ENCODE measurements around the gene GPS2.

GPS2 gene

GRCh38 chr17:7280519-7281073 is 34.6 kb downstream of the GPS2 start:
- no peaks in the 10 kb centered on the region for H3K9me3 ChIP-seq (ENCODE audit: insufficient read depth, low read depth, low read length)
- peaks cover 13% of the 10 kb centered on the region for H3K27me3 ChIP-seq (ENCODE audit: insufficient read depth, low read length)
- under 1% methylated on average over 29 of the region's 29 CpGs for WGBS
- no peak overlapping the region for H3K27ac ChIP-seq (ENCODE audit: low read depth, low read length)
- H3K4me1 ChIP-seq (ENCODE audit: insufficient read depth, low read length): peaks cover 6% of the 10 kb centered on the region; the same call in 1 of the 2 replicates
- H3K36me3 ChIP-seq (ENCODE audit: insufficient read depth, low read length): 0 out of 2 replicates have a peak, but pooled peaks cover 3% of the 10 kb centered on the region
- peak overlapping the region; percentile 81 for H3K4me3 ChIP-seq (ENCODE audit: low read length)
- peak overlapping the region; percentile 47 for H3K9ac ChIP-seq (ENCODE audit: low read depth, low read length)

- Histone ChIP-seq H3K27ac (ENCODE audit: low read depth, low read length) (no peak overlapping the region), H3K9me3 (ENCODE audit: insufficient read depth, low read depth, low read length) (no peaks in the 10 kb centered on the region), H3K27me3 (ENCODE audit: insufficient read depth, low read length) (peaks cover 13% of the 10 kb centered on the region), H3K4me3 (ENCODE audit: low read length) (no peak overlapping the region), H3K4me1 (ENCODE audit: insufficient read depth, low read length) (peaks cover 6% of the 10 kb centered on the region; the same call in 1 of the 2 replicates), H3K9ac (ENCODE audit: low read depth, low read length) (no peak overlapping the region), H3K36me3 (ENCODE audit: insufficient read depth, low read length) (0 out of 2 replicates have a peak, but pooled peaks cover 1% of the 10 kb centered on the region)
- 87% methylated on average over 8 of the region's 8 CpGs for WGBS
Measured at GRCh38 chr17:7279448-7279847, 35.7 kb downstream of the GPS2 start.

DNA sequence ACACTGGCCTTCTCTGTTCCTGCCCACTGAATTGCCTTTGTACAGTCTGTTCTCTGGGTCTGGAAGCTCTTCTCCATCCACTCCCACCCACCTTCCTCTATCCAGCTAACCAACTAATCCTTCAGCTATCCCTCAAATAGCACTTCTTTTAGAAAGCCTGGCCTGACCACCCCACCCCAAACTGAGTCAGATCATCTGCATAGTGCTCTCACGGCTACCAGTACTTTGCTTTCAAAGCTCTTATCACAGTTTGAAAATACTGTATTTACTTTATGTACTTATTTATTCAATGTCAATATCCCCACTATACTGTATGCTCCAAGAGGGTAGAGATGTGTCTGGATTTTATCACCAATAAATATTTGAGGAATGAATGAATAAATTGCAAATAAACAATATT is 48.4 kb downstream of the GPS2 start:
- H3K36me3 ChIP-seq (ENCODE audit: insufficient read depth, low read length): no peaks in the 10 kb centered on the region
- no peak overlapping the region for H3K9ac ChIP-seq (ENCODE audit: low read depth, low read length)
- no peak overlapping the region for H3K4me3 ChIP-seq (ENCODE audit: low read length)
- no peaks in the 10 kb centered on the region for H3K9me3 ChIP-seq (ENCODE audit: insufficient read depth, low read depth, low read length)
- no peak overlapping the region for H3K27ac ChIP-seq (ENCODE audit: low read depth, low read length)
- H3K27me3 ChIP-seq (ENCODE audit: insufficient read depth, low read length): peaks cover 20% of the 10 kb centered on the region
- 25% methylated on average over 1 of the region's 1 CpG for WGBS
- H3K4me1 ChIP-seq (ENCODE audit: insufficient read depth, low read length): peaks cover 5% of the 10 kb centered on the region; the same call in 1 of the 2 replicates

GRCh38 chr17:7263801-7264078 is 51.4 kb downstream of the GPS2 start:
- H3K27me3 ChIP-seq (ENCODE audit: insufficient read depth, low read length): peaks cover 35% of the 10 kb centered on the region
- H3K4me3 ChIP-seq (ENCODE audit: low read length): peak overlapping the region; percentile 94
- peak overlapping the region; percentile 63; the same call in 1 of the 2 replicates for H3K27ac ChIP-seq (ENCODE audit: low read depth, low read length)
- H3K9me3 ChIP-seq (ENCODE audit: insufficient read depth, low read depth, low read length): no peaks in the 10 kb centered on the region
- H3K36me3 ChIP-seq (ENCODE audit: insufficient read depth, low read length): peaks cover 15% of the 10 kb centered on the region
- 52% methylated on average over 4 of the region's 4 CpGs for WGBS
- H3K4me1 ChIP-seq (ENCODE audit: insufficient read depth, low read length): peaks cover 11% of the 10 kb centered on the region
- H3K9ac ChIP-seq (ENCODE audit: low read depth, low read length): peak overlapping the region; percentile 52; the same call in 1 of the 2 replicates

DNA sequence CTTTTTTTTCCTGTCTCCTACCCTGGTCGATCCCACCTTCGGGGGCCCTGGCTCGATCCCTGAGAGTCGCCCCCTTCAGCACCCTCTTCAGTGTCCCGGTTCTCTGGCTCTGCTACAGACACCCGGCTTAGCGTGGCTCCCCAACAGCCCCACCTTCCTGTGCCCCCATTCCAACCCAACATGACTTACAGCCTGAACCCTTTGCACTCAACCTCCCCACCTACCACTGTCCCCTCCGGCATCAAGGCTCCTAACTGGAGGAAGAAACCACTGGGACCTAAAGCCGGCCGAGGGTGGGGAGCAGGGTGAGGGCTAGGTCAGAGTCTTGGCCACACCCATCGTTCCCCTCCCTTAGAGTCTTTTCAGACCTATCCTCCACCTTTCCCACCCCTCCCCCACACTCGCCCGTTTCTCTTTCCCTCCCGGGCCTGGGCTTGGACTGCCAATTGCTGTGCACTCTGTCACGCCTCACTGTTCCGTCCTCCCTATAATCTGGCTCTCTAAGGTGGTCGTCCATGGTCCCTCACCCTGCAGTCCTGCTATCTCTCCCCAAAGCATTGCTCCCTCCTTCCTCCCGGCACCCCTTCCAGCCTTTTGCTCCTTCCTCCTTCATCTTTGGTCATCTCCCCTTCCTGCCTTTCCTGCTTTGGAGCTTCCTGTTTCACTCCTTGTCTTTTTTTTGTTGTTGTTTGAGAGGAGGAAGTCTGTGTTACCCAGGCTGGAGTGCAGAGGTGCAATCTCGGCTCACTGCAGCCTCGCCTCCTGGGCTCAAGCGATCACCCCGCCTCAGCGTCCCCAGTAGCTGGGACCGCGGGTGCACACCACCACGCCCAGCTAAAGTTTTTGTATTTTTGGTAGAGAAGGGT is 52.0 kb downstream of the GPS2 start:
- Histone ChIP-seq H3K27ac (ENCODE audit: low read depth, low read length) (peak overlapping the region; percentile 93; the same call in 1 of the 2 replicates), H3K36me3 (ENCODE audit: insufficient read depth, low read length) (peaks cover 20% of the 10 kb centered on the region), H3K4me1 (ENCODE audit: insufficient read depth, low read length) (peaks cover 11% of the 10 kb centered on the region), H3K9ac (ENCODE audit: low read depth, low read length) (peak overlapping the region; percentile 59), H3K27me3 (ENCODE audit: insufficient read depth, low read length) (peaks cover 35% of the 10 kb centered on the region), H3K9me3 (ENCODE audit: insufficient read depth, low read depth, low read length) (no peaks in the 10 kb centered on the region), H3K4me3 (ENCODE audit: low read length) (peak overlapping the region; percentile 94)
- WGBS: 15% methylated on average over 25 of the region's 26 CpGs
